ENCODE results near the gene KLHL29.

DNA sequence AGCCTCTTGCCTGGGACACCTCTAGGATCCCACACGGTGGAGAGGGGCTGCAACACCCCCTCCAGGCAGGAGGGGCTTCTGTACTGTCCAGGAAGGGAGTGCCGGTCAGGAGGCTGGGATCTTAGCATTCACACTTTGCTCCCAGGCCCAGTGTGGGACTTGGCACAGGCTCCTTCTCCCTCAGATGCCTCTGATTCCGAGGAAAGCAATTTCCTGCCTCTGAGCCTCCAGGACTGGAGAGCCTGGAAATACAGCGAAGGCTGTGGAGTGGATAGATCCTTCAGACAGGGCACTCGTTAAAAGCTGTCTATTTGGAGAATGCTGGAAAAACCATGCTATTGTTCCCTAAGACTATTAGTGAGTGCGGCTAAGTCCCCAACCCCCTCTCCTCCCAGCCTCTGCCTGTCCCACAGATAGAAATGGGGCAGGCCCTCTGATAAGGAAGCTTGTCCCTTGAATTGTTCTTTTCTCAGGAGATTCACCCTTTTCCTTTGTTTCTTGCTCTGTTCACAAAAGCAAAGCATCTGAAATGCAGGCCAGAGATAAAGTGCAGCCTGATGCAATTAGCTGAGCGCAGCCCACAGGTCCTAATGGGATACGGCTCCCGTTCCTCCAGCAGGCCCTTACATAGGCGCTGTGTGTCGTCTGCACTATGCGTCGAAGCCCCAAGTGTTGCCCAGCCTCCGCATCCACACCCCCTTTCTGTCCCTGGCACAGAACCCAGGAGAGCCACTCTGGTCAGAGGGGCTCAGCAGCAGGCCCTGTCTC, 252.2 kb downstream of the KLHL29 start:
- TF ChIP-seq SIN3A (IDR thresholded peaks at IDR 0.05; ENCODE audit: borderline replicate concordance, low read depth, low read length) (no peak), TEAD4 (IDR thresholded peaks at IDR 0.05; ENCODE audit: borderline replicate concordance, insufficient read depth) (no peak), GABPA (IDR thresholded peaks at IDR 0.05; ENCODE audit: low read depth) (no peak), MXI1 (IDR thresholded peaks at IDR 0.05; ENCODE audit: low read depth, low read length) (0 out of 2 replicates have a peak, but pooled peaks have one; percentile 24), ELF1 (IDR thresholded peaks at IDR 0.05) (no peak), SMC3 (IDR thresholded peaks at IDR 0.05; ENCODE audit: low read depth, low read length) (peak; percentile 6; the same call in 1 of the 2 replicates), RAD21 (IDR thresholded peaks at IDR 0.05; ENCODE audit: low read length) (peak; percentile 49), RCOR1 (IDR thresholded peaks at IDR 0.05; ENCODE audit: low read length) (peak; percentile 70), POLR2AphosphoS5 (IDR thresholded peaks at IDR 0.05; ENCODE audit: low read depth, low read length) (no peak)
- TF ChIP-seq, protein P1, sequence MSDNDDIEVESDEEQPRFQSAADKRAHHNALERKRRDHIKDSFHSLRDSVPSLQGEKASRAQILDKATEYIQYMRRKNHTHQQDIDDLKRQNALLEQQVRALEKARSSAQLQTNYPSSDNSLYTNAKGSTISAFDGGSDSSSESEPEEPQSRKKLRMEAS (IDR thresholded peaks at IDR 0.05; ENCODE audit: low read depth): no peak
- TF ChIP-seq, protein P2, sequence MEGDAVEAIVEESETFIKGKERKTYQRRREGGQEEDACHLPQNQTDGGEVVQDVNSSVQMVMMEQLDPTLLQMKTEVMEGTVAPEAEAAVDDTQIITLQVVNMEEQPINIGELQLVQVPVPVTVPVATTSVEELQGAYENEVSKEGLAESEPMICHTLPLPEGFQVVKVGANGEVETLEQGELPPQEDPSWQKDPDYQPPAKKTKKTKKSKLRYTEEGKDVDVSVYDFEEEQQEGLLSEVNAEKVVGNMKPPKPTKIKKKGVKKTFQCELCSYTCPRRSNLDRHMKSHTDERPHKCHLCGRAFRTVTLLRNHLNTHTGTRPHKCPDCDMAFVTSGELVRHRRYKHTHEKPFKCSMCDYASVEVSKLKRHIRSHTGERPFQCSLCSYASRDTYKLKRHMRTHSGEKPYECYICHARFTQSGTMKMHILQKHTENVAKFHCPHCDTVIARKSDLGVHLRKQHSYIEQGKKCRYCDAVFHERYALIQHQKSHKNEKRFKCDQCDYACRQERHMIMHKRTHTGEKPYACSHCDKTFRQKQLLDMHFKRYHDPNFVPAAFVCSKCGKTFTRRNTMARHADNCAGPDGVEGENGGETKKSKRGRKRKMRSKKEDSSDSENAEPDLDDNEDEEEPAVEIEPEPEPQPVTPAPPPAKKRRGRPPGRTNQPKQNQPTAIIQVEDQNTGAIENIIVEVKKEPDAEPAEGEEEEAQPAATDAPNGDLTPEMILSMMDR (IDR thresholded peaks at IDR 0.05): no peak
- TF ChIP-seq, protein P3, sequence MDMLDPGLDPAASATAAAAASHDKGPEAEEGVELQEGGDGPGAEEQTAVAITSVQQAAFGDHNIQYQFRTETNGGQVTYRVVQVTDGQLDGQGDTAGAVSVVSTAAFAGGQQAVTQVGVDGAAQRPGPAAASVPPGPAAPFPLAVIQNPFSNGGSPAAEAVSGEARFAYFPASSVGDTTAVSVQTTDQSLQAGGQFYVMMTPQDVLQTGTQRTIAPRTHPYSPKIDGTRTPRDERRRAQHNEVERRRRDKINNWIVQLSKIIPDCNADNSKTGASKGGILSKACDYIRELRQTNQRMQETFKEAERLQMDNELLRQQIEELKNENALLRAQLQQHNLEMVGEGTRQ (IDR thresholded peaks at IDR 0.05; ENCODE audit: borderline replicate concordance, low read depth, low read length): no peak

Measured in SK-N-SH (cell line).